Measurements from ENCODE around the gene FOXO1. TPM values are rescaled to one million over a fixed set of nuclear protein-coding genes. Genes with fewer than 3 reads are reported as not detected.

FOXO1 gene
- total RNA-seq, 1 donor from 2014 or later: 41.9 TPM

DNA sequence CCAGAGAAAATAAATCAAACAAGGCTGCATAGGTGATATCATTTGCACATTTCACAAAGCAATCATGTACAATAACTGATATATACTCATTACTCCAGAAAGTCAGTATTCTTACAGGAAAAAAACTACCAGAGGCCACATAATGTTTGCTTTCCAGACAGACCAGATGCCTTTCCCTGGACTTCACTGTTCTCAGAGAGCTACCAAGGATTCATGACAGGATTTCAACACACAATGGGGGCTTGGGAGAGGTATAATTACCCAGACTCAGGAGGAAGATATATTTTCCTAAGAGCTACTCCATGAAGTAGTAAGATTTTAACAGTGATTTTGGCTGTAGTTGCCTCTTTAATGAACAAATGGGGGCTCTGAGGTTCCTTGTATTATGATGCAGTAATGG, 110.0 kb downstream of the FOXO1 start:
- Mint-ChIP-seq H3K9me3 (no peaks in the 10 kb centered on the region), H3K4me1 (ENCODE audit: low read depth) (peaks cover 20% of the 10 kb centered on the region), H3K4me3 (no peak overlapping the region), H3K27me3 (ENCODE audit: insufficient read depth) (no peaks in the 10 kb centered on the region), H3K36me3 (ENCODE audit: low read depth) (peaks cover 37% of the 10 kb centered on the region), H3K27ac (no peak overlapping the region)
- DNase-seq (ENCODE audit: low spot score): no peak
- intact Hi-C loops (cut with micrococcal nuclease): no loop called here

- Mint-ChIP-seq H3K27me3 (ENCODE audit: insufficient read depth) (no peaks in the 10 kb centered on the region), H3K36me3 (ENCODE audit: low read depth) (peaks cover 20% of the 10 kb centered on the region), H3K4me1 (ENCODE audit: low read depth) (peaks cover 18% of the 10 kb centered on the region), H3K27ac (no peak overlapping the region), H3K4me3 (no peak overlapping the region), H3K9me3 (no peaks in the 10 kb centered on the region)
- no peak for DNase-seq (ENCODE audit: low spot score)
- intact Hi-C loops (cut with micrococcal nuclease): no loop called here
Observed at GRCh38 chr13:40553356-40553755, 113.1 kb downstream of the FOXO1 start.

DNA sequence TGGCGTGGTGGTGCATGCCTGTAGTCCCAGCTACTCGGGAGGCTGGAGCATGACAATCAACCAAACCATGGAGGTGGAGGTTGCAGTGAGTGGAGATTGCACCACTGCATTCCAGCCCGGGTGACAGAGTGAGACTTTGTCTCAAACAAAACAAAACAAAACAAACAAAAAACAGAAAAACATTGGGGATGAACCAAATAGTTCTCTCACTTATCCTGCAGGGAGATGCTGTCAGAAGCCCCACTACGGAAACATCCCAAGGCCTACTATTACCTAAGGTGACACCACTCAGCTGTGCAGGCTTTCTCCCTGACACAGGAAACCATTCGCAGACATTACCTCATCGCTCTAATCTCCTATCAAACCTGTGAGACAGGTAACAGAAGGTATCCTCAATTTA, 113.5 kb downstream of the FOXO1 start:
- Mint-ChIP-seq H3K36me3 (ENCODE audit: low read depth) (peaks cover 18% of the 10 kb centered on the region), H3K9me3 (no peaks in the 10 kb centered on the region), H3K4me3 (no peak overlapping the region), H3K4me1 (ENCODE audit: low read depth) (peaks cover 18% of the 10 kb centered on the region), H3K27ac (no peak overlapping the region), H3K27me3 (ENCODE audit: insufficient read depth) (no peaks in the 10 kb centered on the region)
- no peak for DNase-seq (ENCODE audit: low spot score)
- intact Hi-C loops (cut with micrococcal nuclease): no loop called here

- Mint-ChIP-seq H3K4me1 (ENCODE audit: low read depth) (peaks cover 18% of the 10 kb centered on the region), H3K4me3 (no peak overlapping the region), H3K9me3 (no peaks in the 10 kb centered on the region), H3K27ac (no peak overlapping the region), H3K27me3 (ENCODE audit: insufficient read depth) (no peaks in the 10 kb centered on the region), H3K36me3 (ENCODE audit: low read depth) (peaks cover 4% of the 10 kb centered on the region)
- intact Hi-C loops (cut with micrococcal nuclease): no loop called here
- no peak for DNase-seq (ENCODE audit: low spot score)
Observed at GRCh38 chr13:40550130-40550529, 116.3 kb downstream of the FOXO1 start.

GRCh38 chr13:40549500-40550094, 116.8 kb downstream of the FOXO1 start:
- Mint-ChIP-seq H3K27ac (no peak overlapping the region), H3K27me3 (ENCODE audit: insufficient read depth) (no peaks in the 10 kb centered on the region), H3K4me1 (ENCODE audit: low read depth) (peaks cover 18% of the 10 kb centered on the region), H3K4me3 (no peak overlapping the region), H3K9me3 (no peaks in the 10 kb centered on the region), H3K36me3 (ENCODE audit: low read depth) (peaks cover 4% of the 10 kb centered on the region)
- no peak for DNase-seq (ENCODE audit: low spot score)
- intact Hi-C loops (cut with micrococcal nuclease): no loop called here

- DNase-seq (ENCODE audit: low spot score): no peak
- Mint-ChIP-seq H3K27ac (no peak overlapping the region), H3K4me1 (ENCODE audit: low read depth) (peaks cover 9% of the 10 kb centered on the region), H3K4me3 (no peak overlapping the region), H3K27me3 (ENCODE audit: insufficient read depth) (no peaks in the 10 kb centered on the region), H3K9me3 (no peaks in the 10 kb centered on the region), H3K36me3 (ENCODE audit: low read depth) (no peaks in the 10 kb centered on the region)
- intact Hi-C loops (cut with micrococcal nuclease): no loop called here
Observed at GRCh38 chr13:40547591-40548315, 118.7 kb downstream of the FOXO1 start.

DNA sequence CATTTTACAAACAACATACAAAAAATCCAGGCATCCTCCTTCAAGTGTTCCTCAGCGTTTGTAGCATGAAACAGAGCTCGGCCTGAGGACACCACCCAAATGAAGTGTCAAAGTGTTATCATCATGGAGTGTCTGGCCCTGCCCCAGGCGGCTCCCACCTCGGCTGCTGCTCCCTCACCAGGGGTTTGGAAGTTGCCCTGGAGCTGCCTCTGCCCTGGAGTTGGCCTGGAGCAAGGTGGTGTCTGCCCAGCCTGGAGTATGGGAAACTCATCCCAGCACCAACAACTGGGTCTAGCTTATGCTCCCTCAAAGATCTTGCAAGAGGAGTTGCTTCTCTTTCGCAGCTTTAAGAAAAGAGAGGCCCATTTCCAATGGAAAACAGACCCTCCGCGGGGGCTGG, 120.4 kb downstream of the FOXO1 start:
- H3K27ac Mint-ChIP-seq: no peak overlapping the region
- no peaks in the 10 kb centered on the region for H3K36me3 Mint-ChIP-seq (ENCODE audit: low read depth)
- DNase-seq (ENCODE audit: low spot score): no peak
- H3K27me3 Mint-ChIP-seq (ENCODE audit: insufficient read depth): no peaks in the 10 kb centered on the region
- H3K4me3 Mint-ChIP-seq: no peak overlapping the region
- H3K4me1 Mint-ChIP-seq (ENCODE audit: low read depth): peaks cover 9% of the 10 kb centered on the region
- no peaks in the 10 kb centered on the region for H3K9me3 Mint-ChIP-seq
- intact Hi-C loops (cut with micrococcal nuclease): no loop called here

GRCh38 chr13:40540328-40541044, 126.0 kb downstream of the FOXO1 start:
- Mint-ChIP-seq H3K4me3 (no peak overlapping the region), H3K27me3 (ENCODE audit: insufficient read depth) (no peaks in the 10 kb centered on the region), H3K27ac (no peak overlapping the region), H3K4me1 (ENCODE audit: low read depth) (peaks cover 7% of the 10 kb centered on the region), H3K36me3 (ENCODE audit: low read depth) (no peaks in the 10 kb centered on the region), H3K9me3 (no peaks in the 10 kb centered on the region)
- DNase-seq (ENCODE audit: low spot score): no peak
- intact Hi-C loops (cut with micrococcal nuclease): no loop called here

DNA sequence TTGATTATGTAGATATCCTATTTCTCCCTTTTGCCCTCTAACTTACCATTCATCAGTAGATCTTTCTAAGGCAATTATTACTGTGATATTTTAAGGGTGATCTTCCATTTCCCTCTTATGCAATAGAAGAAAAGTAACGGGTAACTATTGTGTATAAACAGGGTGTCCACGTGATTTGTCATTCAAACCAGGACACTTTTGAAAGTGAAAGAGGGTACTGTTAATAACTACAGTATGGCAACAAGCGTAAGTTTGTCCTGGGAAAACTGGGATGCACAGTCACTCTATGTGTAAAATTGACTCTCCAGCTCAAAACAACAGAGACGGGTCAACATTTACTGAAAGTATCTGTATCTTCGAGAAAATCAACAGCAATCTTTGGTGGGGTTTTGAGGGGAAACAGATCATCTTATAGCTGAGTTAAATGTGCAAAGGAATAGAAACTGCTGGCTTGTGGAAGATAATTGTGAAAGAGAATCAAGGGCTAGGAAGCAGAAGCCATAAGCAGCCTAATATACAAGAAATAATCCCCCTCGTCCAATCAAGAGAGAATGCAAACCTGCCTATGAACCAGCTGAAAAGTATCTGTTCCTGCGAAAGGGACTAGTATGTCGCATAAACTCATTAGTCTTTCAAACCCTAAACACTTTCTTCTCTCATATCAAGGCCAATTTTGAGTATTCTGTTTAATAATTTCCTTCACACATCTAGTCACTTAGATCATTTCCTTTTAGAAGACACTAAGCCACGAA, 126.7 kb downstream of the FOXO1 start:
- Mint-ChIP-seq H3K27me3 (ENCODE audit: insufficient read depth) (no peaks in the 10 kb centered on the region), H3K36me3 (ENCODE audit: low read depth) (no peaks in the 10 kb centered on the region), H3K9me3 (no peaks in the 10 kb centered on the region), H3K4me3 (no peak overlapping the region), H3K27ac (no peak overlapping the region), H3K4me1 (ENCODE audit: low read depth) (peaks cover 7% of the 10 kb centered on the region)
- DNase-seq (ENCODE audit: low spot score): no peak
- intact Hi-C loops (cut with micrococcal nuclease): no loop called here

DNA sequence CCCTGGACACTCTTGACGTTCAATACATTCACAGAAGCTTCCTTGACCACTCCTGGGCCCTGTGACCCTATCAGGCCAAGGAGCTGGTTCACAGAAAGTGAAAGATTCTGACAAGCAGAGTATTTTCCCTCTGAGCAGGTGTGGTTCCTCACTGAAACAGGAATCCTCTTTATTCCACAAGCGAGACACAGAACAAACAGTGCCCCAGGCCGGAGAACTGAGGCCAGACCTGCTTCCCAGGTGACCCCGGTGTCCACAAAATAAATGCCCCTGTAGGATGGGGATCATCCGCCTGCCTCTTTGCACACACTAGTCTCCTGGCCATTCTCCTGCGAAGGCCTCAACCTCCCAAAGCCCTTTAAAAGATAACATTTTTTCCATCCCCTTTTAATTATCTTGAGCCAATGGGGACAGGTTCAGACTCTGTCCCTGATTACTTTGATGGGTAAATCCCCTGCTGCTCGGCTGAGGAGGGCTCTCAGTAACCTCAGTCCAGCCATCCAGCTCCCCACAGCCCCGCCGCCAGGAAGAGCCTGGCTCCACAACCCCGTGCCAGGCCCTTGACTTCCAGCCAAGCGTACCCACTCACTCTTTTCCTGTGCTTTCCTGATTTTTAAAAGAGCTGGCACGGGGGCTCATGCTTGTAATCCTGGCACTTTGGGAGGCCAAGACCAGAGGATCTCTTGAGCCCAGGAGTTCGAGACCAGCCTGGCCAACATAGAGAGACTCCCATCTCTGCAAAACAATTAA, 129.1 kb downstream of the FOXO1 start:
- H3K9me3 Mint-ChIP-seq: no peaks in the 10 kb centered on the region
- H3K27ac Mint-ChIP-seq: no peak overlapping the region
- no peak for DNase-seq (ENCODE audit: low spot score)
- no peaks in the 10 kb centered on the region for H3K27me3 Mint-ChIP-seq (ENCODE audit: insufficient read depth)
- peaks cover 8% of the 10 kb centered on the region for H3K4me1 Mint-ChIP-seq (ENCODE audit: low read depth)
- no peaks in the 10 kb centered on the region for H3K36me3 Mint-ChIP-seq (ENCODE audit: low read depth)
- H3K4me3 Mint-ChIP-seq: no peak overlapping the region
- intact Hi-C loops (cut with micrococcal nuclease): no loop called here

GRCh38 chr13:40536443-40537113, 129.9 kb downstream of the FOXO1 start:
- Mint-ChIP-seq H3K36me3 (ENCODE audit: low read depth) (no peaks in the 10 kb centered on the region), H3K27ac (no peak overlapping the region), H3K4me1 (ENCODE audit: low read depth) (peaks cover 12% of the 10 kb centered on the region), H3K27me3 (ENCODE audit: insufficient read depth) (no peaks in the 10 kb centered on the region), H3K9me3 (no peaks in the 10 kb centered on the region), H3K4me3 (no peak overlapping the region)
- intact Hi-C loops (cut with micrococcal nuclease): no loop called here
- DNase-seq (ENCODE audit: low spot score): no peak

DNA sequence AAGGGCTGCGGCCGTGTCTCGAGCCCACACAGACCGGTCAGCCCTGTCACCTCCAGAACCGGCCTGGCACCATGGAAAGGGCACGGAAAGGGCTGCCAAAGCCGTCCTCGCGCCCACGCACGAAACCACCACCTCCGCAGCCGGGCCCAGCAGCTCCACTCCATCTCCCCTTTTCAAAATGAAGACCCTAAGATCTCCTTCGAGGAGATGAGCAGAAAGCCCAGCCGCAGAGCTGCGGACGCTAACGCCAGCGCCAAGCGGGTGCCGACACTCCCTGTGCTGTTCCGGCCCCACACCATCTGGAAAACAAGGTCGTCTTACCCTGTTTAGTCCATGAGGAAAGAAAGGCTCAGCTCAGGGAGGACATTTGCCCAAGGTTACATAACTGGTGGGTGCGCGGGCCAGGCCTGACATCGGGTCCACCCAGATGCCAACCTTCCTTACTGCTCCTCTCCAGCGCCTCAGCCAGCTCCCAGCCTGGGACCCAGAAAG, 131.1 kb downstream of the FOXO1 start:
- H3K27me3 Mint-ChIP-seq (ENCODE audit: insufficient read depth): no peaks in the 10 kb centered on the region
- H3K4me1 Mint-ChIP-seq (ENCODE audit: low read depth): peaks cover 12% of the 10 kb centered on the region
- H3K27ac Mint-ChIP-seq: no peak overlapping the region
- H3K4me3 Mint-ChIP-seq: no peak overlapping the region
- intact Hi-C loops (cut with micrococcal nuclease): no loop called here
- no peaks in the 10 kb centered on the region for H3K36me3 Mint-ChIP-seq (ENCODE audit: low read depth)
- no peaks in the 10 kb centered on the region for H3K9me3 Mint-ChIP-seq
- DNase-seq (ENCODE audit: low spot score): no peak
